Measurements from ENCODE around the gene RNF128.

RNF128 gene

DNA sequence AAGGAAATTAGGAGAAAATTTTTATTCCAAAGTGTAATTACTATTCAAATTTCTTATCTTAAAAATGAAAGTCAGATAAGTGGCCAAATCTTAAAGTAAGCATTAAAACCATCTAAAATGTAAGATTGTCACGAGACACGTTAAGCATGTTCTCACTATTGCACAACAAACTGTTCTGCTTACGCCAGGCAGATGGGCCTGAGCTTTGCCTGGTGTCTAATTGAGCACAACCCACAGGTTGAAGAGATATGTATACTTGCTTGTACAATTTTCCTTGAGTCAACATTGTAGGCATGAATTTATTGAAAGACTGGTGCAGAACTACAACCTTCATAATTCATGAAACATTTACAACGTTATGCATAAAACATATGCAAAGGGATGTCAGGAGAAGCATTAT lies 3.9 kb downstream of the RNF128 start:
- ChIA-PET POLR2A (no interaction called here), CTCF (interaction anchor here (0.7 kb wide), 1 partner anchor 248 kb away, joined by 3 read pairs; no protein-coding TSS in a partner anchor)
- TF ChIP-seq NFRKB (IDR thresholded peaks at IDR 0.05) = no peak
- no peak for TF ChIP-seq FOXM1 (IDR thresholded peaks at IDR 0.05; ENCODE audit: borderline replicate concordance)
- no peak for TF ChIP-seq ZNF384 (IDR thresholded peaks at IDR 0.05)
- TF ChIP-seq SP1 (IDR thresholded peaks at IDR 0.05) = no peak
- TF ChIP-seq ELF4 (IDR thresholded peaks at IDR 0.05) = no peak
- TF ChIP-seq SUZ12 (IDR thresholded peaks at IDR 0.05) = no peak
- no peak for DNase-seq (ENCODE audit: extremely low spot score)

DNA sequence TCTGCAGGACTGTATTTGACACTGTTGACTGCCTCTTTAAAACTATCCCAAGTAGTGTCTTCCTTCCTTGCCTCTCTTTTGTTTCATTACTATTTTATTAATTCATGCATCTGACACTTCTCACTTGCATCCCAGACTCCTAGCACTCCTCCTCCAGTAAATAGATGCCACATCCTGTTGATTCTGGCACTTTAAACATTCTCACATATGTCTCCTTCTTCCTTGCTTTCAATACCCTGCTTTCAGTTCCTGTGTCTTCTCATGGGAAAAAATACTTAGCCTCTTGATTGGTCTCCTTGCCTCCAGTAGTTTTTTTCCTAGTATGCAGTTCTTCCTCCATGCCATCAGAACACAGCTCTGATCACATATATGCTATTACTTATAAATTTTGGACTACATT lies 5.1 kb downstream of the RNF128 start:
- ChIA-PET POLR2A (no interaction called here), CTCF (no interaction called here)
- DNase-seq (ENCODE audit: extremely low spot score) = no peak
- TF ChIP-seq ARNT (IDR thresholded peaks at IDR 0.05) = no peak
- TF ChIP-seq HDGF (IDR thresholded peaks at IDR 0.05; ENCODE audit: borderline replicate concordance) = no peak
- no peak for TF ChIP-seq FOXA1 (IDR thresholded peaks at IDR 0.05)
- no peak for TF ChIP-seq ZNF384 (IDR thresholded peaks at IDR 0.05)
- TF ChIP-seq FOXM1 (IDR thresholded peaks at IDR 0.05; ENCODE audit: borderline replicate concordance) = no peak
- no peak for TF ChIP-seq PKNOX1 (IDR thresholded peaks at IDR 0.05)

GRCh38 chrX:106734827-106735226 lies 8.3 kb downstream of the RNF128 start:
- ChIA-PET CTCF (no interaction called here), POLR2A (interaction anchor here (2.1 kb wide), 1 partner anchor 8 kb away, joined by 11 read pairs; the partner anchor contains the start of gene RNF128)
- DNase-seq (ENCODE audit: extremely low spot score) = no peak
- TF ChIP-seq L3MBTL2 (conservative IDR thresholded peaks at IDR 0.05) = no peak
- TF ChIP-seq BHLHE40 (IDR thresholded peaks at IDR 0.05; ENCODE audit: borderline replicate concordance) = no peak
- no peak for TF ChIP-seq NFRKB (IDR thresholded peaks at IDR 0.05)
- TF ChIP-seq SUZ12 (IDR thresholded peaks at IDR 0.05) = no peak

DNA sequence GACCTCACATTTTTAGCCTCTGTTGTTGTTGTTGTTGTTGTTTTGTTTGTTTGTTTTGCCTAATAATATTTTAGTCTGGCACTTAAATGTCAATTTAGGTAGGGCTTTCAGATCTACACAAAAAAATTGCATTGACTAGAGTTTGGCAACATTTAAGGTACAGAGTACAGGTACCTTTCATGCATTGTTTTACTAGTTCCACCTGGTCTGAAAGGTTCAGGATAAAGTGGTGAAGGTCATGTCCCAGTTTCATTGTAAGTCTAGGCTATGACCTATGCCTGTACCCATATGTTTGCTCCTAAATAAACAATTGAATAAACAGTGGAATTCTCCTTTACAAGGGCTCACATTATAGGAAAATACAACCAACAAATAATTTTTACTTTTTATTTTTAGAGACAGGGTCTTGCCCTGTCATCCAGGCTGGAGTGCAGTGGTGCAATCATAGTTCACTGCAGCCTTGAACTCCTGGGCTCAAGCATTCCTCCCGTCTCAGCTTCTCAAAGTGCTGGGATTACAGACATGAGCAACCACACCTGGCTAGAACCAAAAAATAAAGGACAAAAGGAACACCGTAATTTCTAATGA lies 13.8 kb downstream of the RNF128 start:
- TF ChIP-seq SP1 (IDR thresholded peaks at IDR 0.05) (no peak), FOXK2 (IDR thresholded peaks at IDR 0.05) (no peak), NFRKB (IDR thresholded peaks at IDR 0.05) (no peak), PKNOX1 (IDR thresholded peaks at IDR 0.05) (no peak), HDGF (IDR thresholded peaks at IDR 0.05; ENCODE audit: borderline replicate concordance) (no peak), CTBP1 (IDR thresholded peaks at IDR 0.05; ENCODE audit: borderline replicate concordance) (no peak), L3MBTL2 (conservative IDR thresholded peaks at IDR 0.05) (no peak), BHLHE40 (IDR thresholded peaks at IDR 0.05; ENCODE audit: borderline replicate concordance) (no peak), ELF4 (IDR thresholded peaks at IDR 0.05) (no peak), FOXA1 (IDR thresholded peaks at IDR 0.05) (no peak), FOXM1 (IDR thresholded peaks at IDR 0.05; ENCODE audit: borderline replicate concordance) (no peak), LEF1 (IDR thresholded peaks at IDR 0.05; ENCODE audit: borderline replicate concordance) (no peak), TARDBP (IDR thresholded peaks at IDR 0.05) (no peak), ARNT (IDR thresholded peaks at IDR 0.05) (no peak), ZNF384 (IDR thresholded peaks at IDR 0.05) (no peak), SUZ12 (IDR thresholded peaks at IDR 0.05) (no peak)
- CTCF ChIA-PET = interaction anchor here (0.6 kb wide), 1 partner anchor 9 kb away, joined by 3 read pairs; no protein-coding TSS in a partner anchor
- POLR2A ChIA-PET = no interaction called here
- DNase-seq (ENCODE audit: extremely low spot score) = no peak

DNA sequence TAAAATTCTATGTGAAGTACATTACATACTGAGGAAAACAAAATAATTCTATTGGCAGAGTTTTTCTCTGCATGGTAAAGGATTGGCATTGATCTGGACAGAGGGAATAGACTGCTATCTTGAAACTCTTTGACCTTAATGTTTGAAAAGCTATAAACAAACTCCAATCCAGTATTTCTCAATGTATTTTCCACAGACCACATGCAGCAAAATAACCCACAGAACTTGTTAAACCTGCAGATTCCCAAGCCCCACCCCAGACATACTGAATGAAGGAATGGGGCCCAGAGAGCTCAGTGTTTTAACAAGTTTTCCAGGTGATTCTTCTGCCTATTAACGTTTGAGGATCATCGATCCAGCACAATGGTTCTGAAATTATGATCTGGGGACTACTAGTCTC lies 15.7 kb downstream of the RNF128 start:
- ChIA-PET CTCF (no interaction called here), POLR2A (no interaction called here)
- DNase-seq (ENCODE audit: extremely low spot score) = no peak
- no peak for TF ChIP-seq ZNF384 (IDR thresholded peaks at IDR 0.05)
- no peak for TF ChIP-seq ARNT (IDR thresholded peaks at IDR 0.05)
- no peak for TF ChIP-seq SUZ12 (IDR thresholded peaks at IDR 0.05)
- TF ChIP-seq CTBP1 (IDR thresholded peaks at IDR 0.05; ENCODE audit: borderline replicate concordance) = no peak
- TF ChIP-seq PKNOX1 (IDR thresholded peaks at IDR 0.05) = no peak
- TF ChIP-seq TARDBP (IDR thresholded peaks at IDR 0.05) = no peak

DNA sequence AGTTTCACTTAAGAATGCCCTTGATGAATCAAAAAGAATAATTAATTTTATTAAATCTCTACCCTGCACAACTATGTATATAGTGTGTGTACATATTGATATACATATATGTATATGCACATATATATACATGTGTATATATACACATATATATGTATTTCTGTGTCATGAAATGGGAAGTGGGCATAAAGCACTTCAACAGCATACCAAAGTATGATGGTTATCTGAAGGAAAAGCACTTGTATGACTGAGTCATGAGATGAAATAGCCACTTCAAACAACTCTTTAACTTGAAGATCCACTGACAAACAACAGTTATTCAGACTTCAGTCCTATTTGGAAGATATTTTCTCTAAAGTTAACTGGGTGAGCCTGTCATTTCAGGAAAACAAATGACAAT lies 16.3 kb downstream of the RNF128 start:
- ChIA-PET CTCF (no interaction called here), POLR2A (no interaction called here)
- TF ChIP-seq HDGF (IDR thresholded peaks at IDR 0.05; ENCODE audit: borderline replicate concordance) (no peak), FOXM1 (IDR thresholded peaks at IDR 0.05; ENCODE audit: borderline replicate concordance) (no peak), SP1 (IDR thresholded peaks at IDR 0.05) (no peak), NFRKB (IDR thresholded peaks at IDR 0.05) (no peak), ARNT (IDR thresholded peaks at IDR 0.05) (no peak), TARDBP (IDR thresholded peaks at IDR 0.05) (no peak), CTBP1 (IDR thresholded peaks at IDR 0.05; ENCODE audit: borderline replicate concordance) (no peak), FOXK2 (IDR thresholded peaks at IDR 0.05) (no peak)
- no peak for DNase-seq (ENCODE audit: extremely low spot score)

DNA sequence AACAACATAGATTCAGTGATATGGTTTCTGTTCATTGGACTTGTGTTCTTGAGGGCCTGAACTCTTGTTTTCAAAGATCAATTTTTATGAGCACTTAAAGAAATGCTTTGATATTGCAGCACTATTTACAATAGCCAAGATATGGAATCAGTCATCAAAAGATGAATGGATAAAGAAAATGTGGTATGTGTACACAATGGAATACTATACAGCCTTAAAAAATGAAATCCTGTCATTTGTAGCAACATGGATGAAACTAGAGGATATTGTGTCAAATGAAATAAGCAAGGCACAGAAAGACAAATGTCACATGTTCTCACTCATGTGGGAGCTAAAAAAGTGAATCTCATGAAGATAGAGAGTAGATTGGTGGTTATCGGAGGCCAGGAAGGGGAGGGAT lies 21.9 kb downstream of the RNF128 start:
- DNase-seq (ENCODE audit: extremely low spot score) = no peak
- POLR2A ChIA-PET = no interaction called here
- CTCF ChIA-PET = no interaction called here
- no peak for TF ChIP-seq TARDBP (IDR thresholded peaks at IDR 0.05)
- no peak for TF ChIP-seq L3MBTL2 (conservative IDR thresholded peaks at IDR 0.05)
- no peak for TF ChIP-seq ELF4 (IDR thresholded peaks at IDR 0.05)
- TF ChIP-seq FOXM1 (IDR thresholded peaks at IDR 0.05; ENCODE audit: borderline replicate concordance) = no peak
- no peak for TF ChIP-seq CTBP1 (IDR thresholded peaks at IDR 0.05; ENCODE audit: borderline replicate concordance)
- TF ChIP-seq SUZ12 (IDR thresholded peaks at IDR 0.05) = no peak
- TF ChIP-seq HDGF (IDR thresholded peaks at IDR 0.05; ENCODE audit: borderline replicate concordance) = no peak
- no peak for TF ChIP-seq ZNF384 (IDR thresholded peaks at IDR 0.05)
- TF ChIP-seq PKNOX1 (IDR thresholded peaks at IDR 0.05) = no peak
- no peak for TF ChIP-seq FOXK2 (IDR thresholded peaks at IDR 0.05)
- no peak for TF ChIP-seq NFRKB (IDR thresholded peaks at IDR 0.05)
- no peak for TF ChIP-seq FOXA1 (IDR thresholded peaks at IDR 0.05)
